HG03064 (cell line): ENCODE results near the gene MPP2.
"Not testable (repeated sequence)": the region's sequence is repeated elsewhere in the genome, so short reads cannot be mapped to it uniquely, and the experiment has no call there.

Experiments
- ATAC-seq: cut with Tn5 transposase; IDR thresholded peaks from one replicate; pipeline ENCODE4 v1.9.1; 2021; ENCODE audit warnings: low read depth; ENCODE audit not compliant: unreplicated experiment

Gene MPP2

DNA sequence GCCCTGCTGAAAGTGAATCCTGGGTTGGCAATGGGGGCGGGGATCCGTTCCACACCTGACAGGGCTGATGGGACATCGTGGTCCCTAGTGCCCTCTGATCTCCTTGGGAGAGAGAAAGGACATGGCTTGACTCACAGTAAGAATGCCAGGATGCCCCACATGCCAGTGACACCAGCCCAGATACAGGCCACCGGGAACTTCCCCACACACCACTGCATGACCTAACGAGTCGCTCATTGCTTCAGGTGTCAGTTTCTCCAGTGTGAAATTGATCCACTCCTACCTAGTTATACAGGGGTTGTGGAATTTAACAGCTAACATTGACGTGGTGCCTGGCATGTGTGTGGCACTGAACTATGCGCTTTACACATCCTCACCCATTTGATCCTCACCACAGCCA lies 52.8 kb downstream of the MPP2 start:
- ATAC-seq = no peak

DNA sequence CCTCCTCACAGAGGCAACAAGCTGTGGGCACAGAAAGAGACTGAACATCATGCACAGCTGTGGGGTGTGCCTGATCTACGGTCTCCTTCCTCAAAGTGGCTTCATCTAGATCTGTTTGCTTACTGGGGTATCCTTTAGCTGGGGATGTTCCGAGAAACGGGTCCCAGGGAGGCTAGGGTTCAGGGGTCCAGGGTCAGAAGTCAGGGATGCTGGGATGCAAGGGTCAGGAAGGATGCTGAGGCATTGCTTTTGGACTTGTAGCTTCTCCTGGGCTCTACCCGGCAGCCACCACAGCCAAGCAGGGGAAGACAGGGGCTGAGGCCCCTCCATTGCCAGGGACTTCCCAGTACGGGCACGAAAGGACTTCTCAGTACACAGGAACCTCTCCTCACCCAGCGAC lies 53.8 kb downstream of the MPP2 start:
- ATAC-seq = no peak

- ATAC-seq = no peak
Observed at GRCh38 chr17:43852571-43852970, 54.8 kb downstream of the MPP2 start.

GRCh38 chr17:43849116-43849515 lies 58.2 kb downstream of the MPP2 start:
- ATAC-seq = no peak

GRCh38 chr17:43848601-43849000 lies 58.7 kb downstream of the MPP2 start:
- no peak for ATAC-seq

GRCh38 chr17:43846963-43847371 lies 60.4 kb downstream of the MPP2 start, which contains the start of gene CD300LG:
Gene CD300LG, plus strand, starts transcription at chr17:43847176. Its CDS starts 41 bp downstream, at chr17:43847217.
- ATAC-seq = no peak

- no peak for ATAC-seq
Observed at GRCh38 chr17:43846221-43846712, 61.1 kb downstream of the MPP2 start.

- no peak for ATAC-seq
Observed at GRCh38 chr17:43845766-43846165, 61.6 kb downstream of the MPP2 start.

DNA sequence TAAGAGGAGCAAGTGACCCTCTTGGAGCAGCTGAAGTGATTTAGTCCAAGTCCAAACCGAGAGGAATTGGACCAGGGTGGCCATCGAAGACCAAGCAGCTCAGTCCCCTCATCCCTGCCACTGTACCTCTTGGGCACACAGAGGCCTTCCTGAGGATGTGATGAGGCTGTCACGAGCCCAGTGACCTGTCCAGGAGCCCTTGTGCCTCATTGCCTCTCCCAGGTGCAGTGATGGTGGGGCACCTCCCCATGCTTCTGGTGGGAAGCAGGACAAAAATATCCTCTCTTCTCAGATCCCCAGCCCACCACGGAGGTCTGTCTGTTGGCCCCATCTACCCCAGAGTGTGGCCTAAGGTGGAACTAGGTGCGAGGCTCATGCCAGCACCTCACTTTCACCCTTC lies 63.1 kb downstream of the MPP2 start:
- no peak for ATAC-seq

GRCh38 chr17:43842975-43843325 lies 64.4 kb downstream of the MPP2 start:
- no peak for ATAC-seq

DNA sequence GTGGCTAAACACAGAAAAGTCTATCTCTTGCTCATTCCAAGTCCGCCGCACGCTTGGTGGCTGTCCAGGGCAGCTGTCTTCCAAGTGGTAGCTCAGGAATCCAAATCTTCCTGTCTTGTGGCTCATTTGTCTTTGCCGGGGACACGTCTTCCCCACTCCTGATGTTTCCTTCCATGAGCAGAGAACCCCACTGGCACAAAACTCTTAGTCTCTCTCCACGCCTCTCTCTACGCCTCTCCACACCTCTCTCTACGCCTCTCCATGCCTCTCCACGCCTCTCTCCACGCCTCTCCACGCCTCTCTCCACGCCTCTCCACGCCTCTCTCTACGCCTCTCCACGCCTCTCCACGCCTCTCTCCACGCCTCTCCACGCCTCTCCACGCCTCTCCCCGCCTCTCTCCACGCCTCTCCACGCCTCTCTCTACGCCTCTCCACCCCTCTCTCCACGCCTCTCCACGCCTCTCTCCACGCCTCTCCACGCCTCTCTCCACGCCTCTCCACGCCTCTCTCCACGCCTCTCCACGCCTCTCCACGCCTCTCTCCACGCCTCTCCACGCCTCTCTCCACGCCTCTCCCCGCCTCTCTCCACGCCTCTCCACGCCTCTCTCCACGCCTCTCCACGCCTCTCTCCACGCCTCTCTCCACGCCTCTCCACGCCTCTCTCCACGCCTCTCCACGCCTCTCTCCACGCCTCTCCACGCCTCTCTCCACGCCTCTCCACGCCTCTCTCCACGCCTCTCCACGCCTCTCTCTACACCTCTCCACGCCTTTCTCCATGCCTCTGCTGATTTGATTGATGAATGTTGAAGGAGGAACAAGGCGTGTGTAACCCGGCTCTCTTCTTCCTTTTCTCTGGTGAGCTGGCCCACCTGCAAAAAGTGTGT lies 65.0 kb downstream of the MPP2 start:
- ATAC-seq = not testable (repeated sequence)

DNA sequence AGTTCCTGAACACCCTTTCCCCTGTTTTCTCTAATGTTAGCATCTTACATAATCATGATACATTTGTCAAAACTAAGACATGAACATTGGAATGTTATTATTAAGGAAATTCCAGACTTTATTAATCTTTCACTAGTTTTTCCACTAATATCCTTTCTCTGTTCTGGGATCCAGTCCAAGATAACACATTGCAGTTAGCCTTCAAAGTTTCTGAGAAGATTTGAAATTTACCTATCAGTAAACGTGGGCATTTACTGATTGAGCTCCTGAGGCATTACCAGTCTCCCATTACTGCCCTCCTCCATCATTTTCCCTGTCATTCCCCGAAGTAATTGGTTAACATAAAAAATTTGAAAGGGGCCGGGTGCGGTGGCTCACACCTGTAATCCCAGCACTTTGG lies 66.1 kb downstream of the MPP2 start:
- ATAC-seq = no peak

GRCh38 chr17:43840814-43841213 lies 66.5 kb downstream of the MPP2 start:
- ATAC-seq = no peak

- no peak for ATAC-seq
Observed at GRCh38 chr17:43839670-43840108, 67.6 kb downstream of the MPP2 start.

- ATAC-seq = no peak
Observed at GRCh38 chr17:43834106-43834505, 73.2 kb downstream of the MPP2 start.

DNA sequence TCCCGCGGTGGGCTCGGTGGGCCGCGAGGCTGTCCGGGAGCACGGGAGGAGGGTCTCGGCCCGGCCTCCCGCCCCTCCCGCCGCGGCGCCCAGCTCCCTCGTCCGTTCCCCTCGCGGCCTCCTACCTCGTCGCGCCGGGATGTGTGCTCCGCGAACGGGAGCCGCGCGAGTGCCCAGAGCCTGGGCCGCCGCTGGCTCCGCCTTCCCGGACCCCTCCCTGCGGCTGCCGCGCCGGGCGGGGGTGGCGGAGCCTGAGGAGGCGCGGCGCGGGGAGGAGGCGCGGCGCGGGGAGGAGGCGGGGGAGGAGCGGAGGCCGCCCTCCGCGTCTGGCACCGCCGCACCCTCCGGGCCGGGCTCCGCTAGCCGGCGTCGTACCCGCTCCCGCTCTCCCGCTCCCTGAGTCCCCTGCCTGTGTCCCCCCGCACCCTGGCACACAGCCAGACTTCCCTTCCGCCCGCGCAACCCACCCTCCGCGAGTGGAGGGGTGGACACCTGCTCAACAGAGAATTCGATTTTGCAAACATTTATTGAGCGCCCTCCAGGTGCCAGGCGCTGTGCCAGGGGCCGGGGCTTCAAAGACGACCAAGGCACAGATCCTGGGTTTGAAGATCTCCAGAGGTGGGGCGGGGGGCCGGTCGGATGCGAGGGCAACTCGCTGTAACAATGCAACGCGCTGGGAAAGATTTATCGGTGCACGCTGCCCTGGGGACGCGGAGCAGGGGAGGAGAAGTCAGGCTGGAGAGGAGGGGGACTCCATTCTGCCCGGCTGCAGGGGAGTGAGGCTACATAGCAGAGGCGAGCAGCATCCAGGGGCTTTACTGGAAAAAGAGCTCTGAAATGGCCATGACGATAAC lies 74.1 kb downstream of the MPP2 start, which contains the start of gene MPP3:
Gene MPP3, minus strand, starts transcription at position 171 of the 854 bp plus-strand sequence. CDS start 1,240 bp downstream, outside the sequence.
- ATAC-seq = no peak

DNA sequence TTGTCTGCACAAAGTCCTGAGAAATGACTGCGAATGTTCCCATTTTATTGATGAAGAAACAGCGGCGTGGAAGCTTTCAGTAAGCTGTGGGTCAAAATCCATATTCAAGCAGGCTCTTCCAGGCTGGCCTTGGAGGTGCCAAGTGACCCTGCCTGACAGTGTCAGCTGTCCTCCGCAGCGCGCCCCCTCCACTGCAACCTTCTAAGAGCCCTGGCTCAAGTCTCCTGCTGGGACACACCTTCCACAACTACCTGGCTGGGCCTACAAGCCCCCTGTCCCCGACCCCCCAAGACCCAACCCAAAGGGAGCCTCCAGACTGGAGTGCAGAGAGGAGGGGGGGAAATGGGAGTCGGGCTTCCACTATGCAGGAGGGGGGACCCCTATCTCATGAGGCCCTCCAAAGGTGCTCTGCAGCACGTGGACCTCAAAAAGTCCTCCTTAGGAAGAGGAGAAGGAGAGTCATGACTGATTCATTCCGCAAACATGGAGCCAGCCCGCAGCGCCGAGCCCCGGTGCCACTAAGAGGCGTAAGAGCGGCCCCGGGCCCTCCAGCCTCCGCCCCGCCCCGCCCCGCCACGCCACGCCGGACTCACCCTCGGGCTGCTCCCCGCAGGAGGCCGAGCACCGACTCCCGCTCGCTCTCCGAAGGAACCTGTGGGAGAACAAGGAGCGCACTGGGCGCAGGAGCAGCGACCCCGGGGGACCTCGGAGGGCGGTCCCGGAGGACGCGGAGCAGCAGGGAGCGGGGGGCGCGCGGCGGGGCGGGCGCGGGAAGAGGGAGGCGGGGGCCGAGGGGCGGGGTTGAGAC lies 75.0 kb downstream of the MPP2 start:
- no peak for ATAC-seq

DNA sequence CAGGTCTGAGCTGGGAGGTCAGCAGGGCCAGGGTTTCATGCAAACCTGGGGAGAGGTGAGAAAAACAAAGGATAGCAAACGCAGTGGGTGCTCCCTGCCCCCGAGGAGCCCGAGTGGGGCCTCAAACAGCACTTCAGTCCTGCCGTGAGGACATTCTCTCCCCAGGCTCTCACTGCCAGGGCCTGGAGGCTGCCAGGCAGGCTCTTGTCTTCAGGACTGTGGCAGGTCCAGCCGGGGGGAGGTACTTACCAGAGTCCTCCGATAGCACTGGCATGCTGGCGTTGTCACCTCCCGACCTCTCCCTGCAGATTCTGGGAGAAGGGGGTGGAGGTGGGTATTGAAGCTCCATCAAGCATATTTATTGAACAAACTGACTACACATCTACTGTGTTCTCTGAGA lies 75.7 kb downstream of the MPP2 start:
- no peak for ATAC-seq

GRCh38 chr17:43830510-43831140 lies 76.7 kb downstream of the MPP2 start:
- no peak for ATAC-seq

GRCh38 chr17:43829738-43830137 lies 77.6 kb downstream of the MPP2 start:
- ATAC-seq = no peak
